SU-DHL-6 (cell line): ENCODE results near the gene CDC25B.

Source experiments
- CTCF ChIP-seq: fragments of 200-600 bp; sonication (generic); IDR thresholded peaks from one replicate; pipeline ENCODE4 v1.5.1; 2017; ENCODE audit warnings: antibody characterized with exemption, mild to moderate bottlenecking, low read length, moderate library complexity; ENCODE audit not compliant: insufficient read depth, poor library complexity, severe bottlenecking
- EZH2phosphoT487 ChIP-seq: fragments of 200-600 bp; sonication (generic), shearing (Covaris generic); conservative IDR thresholded peaks from 2 replicates; pipeline ENCODE4 v1.6.1; 2018; ENCODE audit warnings: mild to moderate bottlenecking, antibody characterized with exemption, low read length, moderate library complexity, mixed read lengths

- TF ChIP-seq CTCF, result no peak
- no peak for TF ChIP-seq EZH2phosphoT487
Measured at GRCh38 chr20:3848565-3848964, 52.5 kb downstream of the CDC25B start.
